Tibial artery (tissue), 4 donors: Measurements from ENCODE around the gene CCDC102B.

Experiments used
- DNase-seq, 2 donors: peaks; one replicate each; pipeline ENCODE4 v3.0.0-alpha.2; 2019
- H3K27ac ChIP-seq, 2 donors: fragments of 200-600 bp; sonication (generic) in 1 of 2; 1 replicate in 1 of 2; 2 replicates in 1 of 2; pipeline ENCODE4 v1.5.1; 2018 to 2019; ENCODE audit warnings: mild to moderate bottlenecking in 1 of 2
- H3K27me3 ChIP-seq, 2 donors: fragments of 200-600 bp; sonication (generic) in 1 of 2; one replicate each; pipeline versions ENCODE4 v1.5.1 to v1.6.0; 2016 to 2019
- H3K36me3 ChIP-seq, 3 donors: fragments of 200-600 bp; sonication (generic) in 2 of 3; one replicate each; pipeline ENCODE4 v1.5.1; 2016 to 2019; ENCODE audit warnings: mild to moderate bottlenecking in 2 of 3
- H3K4me1 ChIP-seq, 4 donors: fragments of 200-600 bp; sonication (generic) in 2 of 4; 1 replicate in 3 of 4; 2 replicates in 1 of 4; pipeline ENCODE4 v1.5.1; 2016 to 2019
- H3K4me3 ChIP-seq, 2 donors: fragments of 200-600 bp; sonication (generic) in 1 of 2; 1 replicate in 1 of 2; 2 replicates in 1 of 2; pipeline ENCODE4 v1.5.1; 2018 to 2019; ENCODE audit warnings: mild to moderate bottlenecking in 2 of 2
- H3K9me3 ChIP-seq, 3 donors: fragments of 200-600 bp; sonication (generic) in 1 of 3; one replicate each; pipeline ENCODE4 v1.5.1; 2016 to 2019
- CTCF ChIP-seq, 2 experiments: fragments of 200-600 bp in 1 of 2; fragments of 450-650 bp in 1 of 2; IDR thresholded peaks; one replicate each; pipeline ENCODE4 v1.5.1; 2017 to 2019; ENCODE audit warnings: antibody characterized with exemption in 2 of 2, mild to moderate bottlenecking in 1 of 2, moderate library complexity in 1 of 2
- intact Hi-C: fragments of 100-400 bp; cut with DNase I; formaldehyde crosslinking; loops from one replicate; pipeline ENCODE4 v1.15.0; 2023; ENCODE audit warnings: low total_unique reads

Gene CCDC102B

GRCh38 chr18:69044215-69044614 is 246.3 kb downstream of the CCDC102B start:
- Histone ChIP-seq H3K4me1 (no peaks in the 10 kb centered on the region), H3K4me3 (no peak overlapping the region), H3K27ac (no peak overlapping the region), H3K27me3 (no peaks in the 10 kb centered on the region), H3K36me3 (no peaks in the 10 kb centered on the region), H3K9me3 (no peaks in the 10 kb centered on the region)
- no peak for TF ChIP-seq CTCF (IDR thresholded peaks at IDR 0.05)
- DNase-seq, result no peak
- intact Hi-C loops, result no loop called here

GRCh38 chr18:69064063-69064462 is 266.2 kb downstream of the CCDC102B start:
- Histone ChIP-seq H3K27me3 (no peaks in the 10 kb centered on the region), H3K27ac (no peak overlapping the region), H3K36me3 (no peaks in the 10 kb centered on the region), H3K4me1 (no peaks in the 10 kb centered on the region), H3K4me3 (no peak overlapping the region), H3K9me3 (no peaks in the 10 kb centered on the region)
- no peak for TF ChIP-seq CTCF (IDR thresholded peaks at IDR 0.05)
- intact Hi-C loops, result no loop called here
- no peak for DNase-seq

GRCh38 chr18:69067048-69067447 is 269.2 kb downstream of the CCDC102B start:
- Histone ChIP-seq H3K36me3 (no peaks in the 10 kb centered on the region), H3K9me3 (no peaks in the 10 kb centered on the region), H3K27me3 (no peaks in the 10 kb centered on the region), H3K27ac (no peak overlapping the region), H3K4me1 (no peaks in the 10 kb centered on the region), H3K4me3 (no peak overlapping the region)
- DNase-seq, result no peak
- intact Hi-C loops, result no loop called here
- no peak for TF ChIP-seq CTCF (IDR thresholded peaks at IDR 0.05)

- DNase-seq, result no peak
- no peak for TF ChIP-seq CTCF (IDR thresholded peaks at IDR 0.05)
- no peak overlapping the region for H3K27ac ChIP-seq
- intact Hi-C loops, result no loop called here
- no peaks in the 10 kb centered on the region for H3K36me3 ChIP-seq
- no peak overlapping the region for H3K4me3 ChIP-seq
- no peaks in the 10 kb centered on the region for H3K9me3 ChIP-seq
- H3K27me3 ChIP-seq, result no peaks in the 10 kb centered on the region
- H3K4me1 ChIP-seq, result no peaks in the 10 kb centered on the region
These were observed 273.8 kb downstream of the CCDC102B start for GRCh38 chr18:69071680-69072079.

GRCh38 chr18:69081846-69082245 is 284.0 kb downstream of the CCDC102B start:
- Histone ChIP-seq H3K36me3 (no peaks in the 10 kb centered on the region), H3K4me3 (no peak overlapping the region), H3K27ac (no peak overlapping the region), H3K27me3 (no peaks in the 10 kb centered on the region), H3K9me3 (no peaks in the 10 kb centered on the region), H3K4me1 (no peaks in the 10 kb centered on the region)
- intact Hi-C loops, result no loop called here
- TF ChIP-seq CTCF (IDR thresholded peaks at IDR 0.05), result no peak
- DNase-seq, result no peak

- intact Hi-C loops, result no loop called here
- Histone ChIP-seq H3K9me3 (no peaks in the 10 kb centered on the region), H3K27me3 (no peaks in the 10 kb centered on the region), H3K4me3 (no peak overlapping the region), H3K36me3 (no peaks in the 10 kb centered on the region), H3K27ac (no peak overlapping the region), H3K4me1 (no peaks in the 10 kb centered on the region)
- DNase-seq, result no peak
- no peak for TF ChIP-seq CTCF (IDR thresholded peaks at IDR 0.05)
These were observed 284.6 kb downstream of the CCDC102B start for GRCh38 chr18:69082499-69082898.
